ENCODE data around the gene GPRC5A. TPM values are rescaled to one million over a fixed set of nuclear protein-coding genes. Genes with fewer than 3 reads are reported as not detected.

The GPRC5A gene
- total and polyA plus RNA-seq, 2 experiments from 2014 or later: 0.16 to 0.38 TPM

GRCh38 chr12:12941450-12942350 lies 50.3 kb downstream of the GPRC5A start:
- H3K4me2 ChIP-seq: no peak overlapping the region
- Mint-ChIP-seq H3K4me3 (no peak overlapping the region), H3K9me3 (no peaks in the 10 kb centered on the region; the same call in 2 of the 3 replicates), H3K27ac (no peak overlapping the region), H3K36me3 (ENCODE audit: low read depth) (no peaks in the 10 kb centered on the region), H3K27me3 (ENCODE audit: insufficient read depth, low read depth, poor library complexity) (peaks cover 4% of the 10 kb centered on the region), H3K4me1 (peaks cover 3% of the 10 kb centered on the region; the same call in 1 of the 3 replicates)
- H3K79me2 ChIP-seq (replicated peaks; ENCODE audit: insufficient read depth): no peaks in the 10 kb centered on the region
- ATAC-seq (no peak), DNase-seq (ENCODE audit: low spot score) (no peak)
- no peaks in the 10 kb centered on the region for H3K27me3 ChIP-seq (ENCODE audit: insufficient read depth)
- H3K27ac ChIP-seq (ENCODE audit: low read depth): no peak overlapping the region
- TF ChIP-seq JUNB (IDR thresholded peaks at IDR 0.05; ENCODE audit: unreplicated experiment): no peak
- TF ChIP-seq ETS1 (IDR thresholded peaks at IDR 0.05): no peak
- no peak for TF ChIP-seq CTCF (conservative IDR thresholded peaks at IDR 0.05; ENCODE audit: low read depth in 2 of 2)
- TF ChIP-seq EZH2 (IDR thresholded peaks at IDR 0.05; ENCODE audit: low read depth, unreplicated experiment): no peak
- no peak for TF ChIP-seq CREB1 (CRISPR knock-in tag; IDR thresholded peaks at IDR 0.05; ENCODE audit: low read depth)
- no peak for TF ChIP-seq POLR2AphosphoS5 (IDR thresholded peaks at IDR 0.05; ENCODE audit: low read depth)
- no peak for TF ChIP-seq STAT1 (IDR thresholded peaks at IDR 0.05; ENCODE audit: unreplicated experiment)
- no peak for TF ChIP-seq ZNF114 (CRISPR knock-in tag; IDR thresholded peaks at IDR 0.05)
- no peak for TF ChIP-seq REST (IDR thresholded peaks at IDR 0.05; ENCODE audit: unreplicated experiment)
- TF ChIP-seq ZNF331 (CRISPR knock-in tag; IDR thresholded peaks at IDR 0.05; ENCODE audit: low read depth): no peak
- TF ChIP-seq ZNF462 (CRISPR knock-in tag; IDR thresholded peaks at IDR 0.05): no peak
- no peak for TF ChIP-seq NANOG (IDR thresholded peaks at IDR 0.05; ENCODE audit: borderline replicate concordance)
- TF ChIP-seq EZH2phosphoT487 (IDR thresholded peaks at IDR 0.05; ENCODE audit: unreplicated experiment): no peak
- H3K4me1 ChIP-seq (ENCODE audit: insufficient read depth): no peaks in the 10 kb centered on the region
- H3K9me2 ChIP-seq (ENCODE audit: insufficient read depth): no peaks in the 10 kb centered on the region
- no peaks in the 10 kb centered on the region for H4K20me1 ChIP-seq (replicated peaks; ENCODE audit: insufficient read depth)
- H3K36me3 ChIP-seq (ENCODE audit: insufficient read depth): no peaks in the 10 kb centered on the region
- H3F3A ChIP-seq (replicated peaks; ENCODE audit: low read depth): no peaks in the 10 kb centered on the region
- no peak overlapping the region for H3K4me3 ChIP-seq
- H2AFZ ChIP-seq: peak overlapping the region; percentile 72; the same call in 1 of the 2 replicates

Measured in GM23338 (cell line).